Measurements from ENCODE around the gene LARP6. TPM values are rescaled to one million over a fixed set of nuclear protein-coding genes. Genes with fewer than 3 reads are reported as not detected.

LARP6 gene
- total and polyA plus RNA-seq, 2 of the 13 experiments (the other 11 are each of a cell fraction or from before 2014, with no cell fraction given): 2.9 to 8.2 TPM

DNA sequence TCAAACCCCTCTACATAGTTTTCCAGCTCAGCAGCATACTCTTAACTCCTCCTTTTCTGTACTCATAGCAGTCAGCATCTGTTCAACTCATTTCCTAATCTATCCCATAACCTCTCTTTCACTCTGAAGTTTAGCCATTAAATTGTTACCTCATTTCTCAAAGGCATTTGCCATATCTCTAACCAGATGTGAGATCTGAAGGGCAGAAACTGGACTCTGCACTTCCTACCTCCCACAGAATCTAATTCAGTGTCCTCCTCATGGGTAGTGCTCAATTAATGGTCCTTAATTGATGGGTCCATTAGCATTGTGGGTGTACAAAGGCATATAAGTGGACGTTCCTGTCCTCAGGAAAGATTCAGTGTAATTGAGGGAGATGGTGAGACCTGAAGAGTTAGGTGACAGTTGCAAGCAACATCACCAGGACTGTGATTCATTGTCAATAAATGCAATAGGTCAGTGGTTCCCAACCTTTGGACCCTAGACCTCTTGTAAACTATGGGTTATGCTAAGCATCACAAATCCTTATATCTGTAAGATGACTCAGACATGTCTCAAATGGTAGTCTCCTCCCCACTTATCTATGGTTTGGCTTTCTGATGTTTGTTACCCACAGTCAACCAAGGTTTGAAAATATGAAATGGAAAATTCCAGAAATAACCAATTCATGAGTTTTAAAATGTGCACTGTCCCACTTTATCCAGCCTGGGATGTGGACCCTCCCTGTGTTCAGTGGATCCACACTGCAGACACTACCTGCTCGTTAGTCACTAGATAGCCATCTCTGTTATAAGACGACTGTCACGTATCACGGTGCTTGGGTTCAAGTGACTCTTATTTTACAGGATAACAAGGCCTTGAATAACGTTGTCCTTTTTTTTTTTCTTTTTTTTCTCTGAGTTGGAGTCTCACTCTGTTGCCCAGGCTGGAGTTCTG lies 65.6 kb downstream of the LARP6 start (continued):
- TF ChIP-seq, protein P1, sequence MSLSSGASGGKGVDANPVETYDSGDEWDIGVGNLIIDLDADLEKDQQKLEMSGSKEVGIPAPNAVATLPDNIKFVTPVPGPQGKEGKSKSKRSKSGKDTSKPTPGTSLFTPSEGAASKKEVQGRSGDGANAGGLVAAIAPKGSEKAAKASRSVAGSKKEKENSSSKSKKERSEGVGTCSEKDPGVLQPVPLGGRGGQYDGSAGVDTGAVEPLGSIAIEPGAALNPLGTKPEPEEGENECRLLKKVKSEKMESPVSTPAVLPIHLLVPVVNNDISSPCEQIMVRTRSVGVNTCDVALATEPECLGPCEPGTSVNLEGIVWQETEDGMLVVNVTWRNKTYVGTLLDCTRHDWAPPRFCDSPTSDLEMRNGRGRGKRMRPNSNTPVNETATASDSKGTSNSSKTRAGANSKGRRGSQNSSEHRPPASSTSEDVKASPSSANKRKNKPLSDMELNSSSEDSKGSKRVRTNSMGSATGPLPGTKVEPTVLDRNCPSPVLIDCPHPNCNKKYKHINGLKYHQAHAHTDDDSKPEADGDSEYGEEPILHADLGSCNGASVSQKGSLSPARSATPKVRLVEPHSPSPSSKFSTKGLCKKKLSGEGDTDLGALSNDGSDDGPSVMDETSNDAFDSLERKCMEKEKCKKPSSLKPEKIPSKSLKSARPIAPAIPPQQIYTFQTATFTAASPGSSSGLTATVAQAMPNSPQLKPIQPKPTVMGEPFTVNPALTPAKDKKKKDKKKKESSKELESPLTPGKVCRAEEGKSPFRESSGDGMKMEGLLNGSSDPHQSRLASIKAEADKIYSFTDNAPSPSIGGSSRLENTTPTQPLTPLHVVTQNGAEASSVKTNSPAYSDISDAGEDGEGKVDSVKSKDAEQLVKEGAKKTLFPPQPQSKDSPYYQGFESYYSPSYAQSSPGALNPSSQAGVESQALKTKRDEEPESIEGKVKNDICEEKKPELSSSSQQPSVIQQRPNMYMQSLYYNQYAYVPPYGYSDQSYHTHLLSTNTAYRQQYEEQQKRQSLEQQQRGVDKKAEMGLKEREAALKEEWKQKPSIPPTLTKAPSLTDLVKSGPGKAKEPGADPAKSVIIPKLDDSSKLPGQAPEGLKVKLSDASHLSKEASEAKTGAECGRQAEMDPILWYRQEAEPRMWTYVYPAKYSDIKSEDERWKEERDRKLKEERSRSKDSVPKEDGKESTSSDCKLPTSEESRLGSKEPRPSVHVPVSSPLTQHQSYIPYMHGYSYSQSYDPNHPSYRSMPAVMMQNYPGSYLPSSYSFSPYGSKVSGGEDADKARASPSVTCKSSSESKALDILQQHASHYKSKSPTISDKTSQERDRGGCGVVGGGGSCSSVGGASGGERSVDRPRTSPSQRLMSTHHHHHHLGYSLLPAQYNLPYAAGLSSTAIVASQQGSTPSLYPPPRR (CRISPR knock-in tag; IDR thresholded peaks at IDR 0.05; ENCODE audit: borderline replicate concordance): 0 out of 2 replicates have a peak, but pooled peaks have one; percentile 34
- TF ChIP-seq SP5 (CRISPR knock-in tag; IDR thresholded peaks at IDR 0.05; ENCODE audit: borderline replicate concordance, low read depth) (0 out of 2 replicates have a peak, but pooled peaks have one; percentile 42), ZNF816 (CRISPR knock-in tag; IDR thresholded peaks at IDR 0.05; ENCODE audit: borderline replicate concordance) (no peak), ATF1 (CRISPR knock-in tag; IDR thresholded peaks at IDR 0.05) (no peak), JDP2 (CRISPR knock-in tag; IDR thresholded peaks at IDR 0.05; ENCODE audit: borderline replicate concordance) (no peak), ZNF605 (CRISPR knock-in tag; IDR thresholded peaks at IDR 0.05) (no peak), ZNF619 (CRISPR knock-in tag; IDR thresholded peaks at IDR 0.05) (no peak), KDM2A (CRISPR knock-in tag; IDR thresholded peaks at IDR 0.05; ENCODE audit: borderline replicate concordance, low read depth) (no peak), ZC3H4 (CRISPR knock-in tag; IDR thresholded peaks at IDR 0.05; ENCODE audit: borderline replicate concordance) (no peak), LBX2 (CRISPR knock-in tag; IDR thresholded peaks at IDR 0.05; ENCODE audit: borderline replicate concordance) (no peak), ARNT (IDR thresholded peaks at IDR 0.05) (no peak), HNF4G (IDR thresholded peaks at IDR 0.05; ENCODE audit: borderline replicate concordance, low read depth, low read length) (peak; percentile 70; the same call in 1 of the 2 replicates), HNF4G (CRISPR knock-in tag; IDR thresholded peaks at IDR 0.05; ENCODE audit: borderline replicate concordance, low read depth) (peak; percentile 51; the same call in 1 of the 2 replicates)
- TF ChIP-seq, protein P2, sequence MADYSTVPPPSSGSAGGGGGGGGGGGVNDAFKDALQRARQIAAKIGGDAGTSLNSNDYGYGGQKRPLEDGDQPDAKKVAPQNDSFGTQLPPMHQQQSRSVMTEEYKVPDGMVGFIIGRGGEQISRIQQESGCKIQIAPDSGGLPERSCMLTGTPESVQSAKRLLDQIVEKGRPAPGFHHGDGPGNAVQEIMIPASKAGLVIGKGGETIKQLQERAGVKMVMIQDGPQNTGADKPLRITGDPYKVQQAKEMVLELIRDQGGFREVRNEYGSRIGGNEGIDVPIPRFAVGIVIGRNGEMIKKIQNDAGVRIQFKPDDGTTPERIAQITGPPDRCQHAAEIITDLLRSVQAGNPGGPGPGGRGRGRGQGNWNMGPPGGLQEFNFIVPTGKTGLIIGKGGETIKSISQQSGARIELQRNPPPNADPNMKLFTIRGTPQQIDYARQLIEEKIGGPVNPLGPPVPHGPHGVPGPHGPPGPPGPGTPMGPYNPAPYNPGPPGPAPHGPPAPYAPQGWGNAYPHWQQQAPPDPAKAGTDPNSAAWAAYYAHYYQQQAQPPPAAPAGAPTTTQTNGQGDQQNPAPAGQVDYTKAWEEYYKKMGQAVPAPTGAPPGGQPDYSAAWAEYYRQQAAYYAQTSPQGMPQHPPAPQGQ (CRISPR knock-in tag; IDR thresholded peaks at IDR 0.05; ENCODE audit: borderline replicate concordance): no peak
- TF ChIP-seq, protein P3, sequence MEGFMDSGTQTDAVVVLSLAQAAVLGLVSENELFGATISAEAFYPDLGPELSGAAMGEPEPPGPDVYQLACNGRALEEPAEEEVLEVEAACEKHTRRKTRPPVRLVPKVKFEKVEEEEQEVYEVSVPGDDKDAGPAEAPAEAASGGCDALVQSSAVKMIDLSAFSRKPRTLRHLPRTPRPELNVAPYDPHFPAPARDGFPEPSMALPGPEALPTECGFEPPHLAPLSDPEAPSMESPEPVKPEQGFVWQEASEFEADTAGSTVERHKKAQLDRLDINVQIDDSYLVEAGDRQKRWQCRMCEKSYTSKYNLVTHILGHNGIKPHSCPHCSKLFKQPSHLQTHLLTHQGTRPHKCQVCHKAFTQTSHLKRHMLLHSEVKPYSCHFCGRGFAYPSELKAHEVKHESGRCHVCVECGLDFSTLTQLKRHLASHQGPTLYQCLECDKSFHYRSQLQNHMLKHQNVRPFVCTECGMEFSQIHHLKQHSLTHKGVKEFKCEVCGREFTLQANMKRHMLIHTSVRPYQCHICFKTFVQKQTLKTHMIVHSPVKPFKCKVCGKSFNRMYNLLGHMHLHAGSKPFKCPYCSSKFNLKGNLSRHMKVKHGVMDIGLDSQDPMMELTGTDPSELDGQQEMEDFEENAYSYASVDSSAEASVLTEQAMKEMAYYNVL (CRISPR knock-in tag; IDR thresholded peaks at IDR 0.05; ENCODE audit: borderline replicate concordance): no peak
